HPDE6-E6E7 (cell line): ENCODE data around the gene KCNJ16.

ENCODE experiments used
- DNase-seq: peaks from one replicate; pipeline ENCODE4 v3.0.0; 2011; ENCODE audit warnings: missing footprints; ENCODE audit errors: extremely low spot score

The KCNJ16 gene

DNA sequence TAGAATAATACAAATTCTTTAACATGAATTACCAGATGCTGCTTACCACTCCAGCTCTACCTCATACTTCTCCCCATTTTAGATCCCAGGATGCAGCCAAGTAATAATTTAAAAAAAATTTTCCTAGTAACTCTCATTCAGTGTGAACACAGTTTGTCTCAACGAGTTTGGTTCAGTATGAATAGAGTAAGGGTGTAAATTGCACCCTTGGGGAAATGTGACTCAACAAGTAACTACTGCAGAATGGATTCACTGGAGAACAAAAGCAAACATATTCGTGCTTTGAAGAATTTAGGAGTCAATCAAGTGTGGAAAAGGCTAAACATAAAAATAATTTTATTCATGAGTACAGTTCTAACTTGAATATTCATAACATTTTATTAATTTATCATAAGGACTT is 23.0 kb downstream of the KCNJ16 start:
- no peak for DNase-seq

DNA sequence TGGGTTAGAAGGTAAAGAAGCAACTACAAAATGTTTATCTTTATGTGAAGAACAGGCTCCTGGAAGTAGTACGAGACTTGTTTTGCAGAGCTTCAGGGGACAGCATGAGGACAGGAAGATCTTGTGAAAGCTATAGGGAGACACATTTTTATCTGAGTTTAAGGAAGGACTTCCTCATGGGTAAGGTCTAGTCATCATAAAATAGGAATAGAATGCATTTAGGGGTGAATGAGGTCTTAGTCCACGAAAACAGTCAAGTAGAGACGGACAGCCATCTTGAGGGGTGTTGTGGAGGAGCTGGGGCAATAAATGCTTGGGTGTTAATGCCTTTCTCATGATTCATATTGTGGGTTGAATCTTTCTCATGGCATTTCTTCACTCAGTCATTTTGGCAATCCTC is 24.3 kb downstream of the KCNJ16 start:
- no peak for DNase-seq

DNA sequence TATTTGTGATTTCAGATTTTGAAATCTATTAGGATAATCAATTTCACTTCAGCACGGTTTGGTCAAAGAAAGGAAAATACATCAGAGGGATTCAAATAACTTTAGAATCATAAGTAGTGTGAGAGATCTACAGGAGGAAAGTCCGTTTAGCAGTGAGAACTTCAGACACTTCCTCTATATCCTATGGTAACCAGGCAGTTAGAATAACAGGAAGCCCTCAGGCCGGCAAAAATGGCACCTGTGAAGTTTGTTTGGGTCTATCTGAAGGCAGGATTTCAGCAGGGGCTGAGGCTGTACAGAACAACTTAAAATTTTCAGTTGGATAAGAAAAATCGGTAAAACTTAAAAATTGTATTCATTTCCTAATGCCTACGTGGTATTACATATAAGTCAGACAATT is 24.9 kb downstream of the KCNJ16 start:
- no peak for DNase-seq

DNA sequence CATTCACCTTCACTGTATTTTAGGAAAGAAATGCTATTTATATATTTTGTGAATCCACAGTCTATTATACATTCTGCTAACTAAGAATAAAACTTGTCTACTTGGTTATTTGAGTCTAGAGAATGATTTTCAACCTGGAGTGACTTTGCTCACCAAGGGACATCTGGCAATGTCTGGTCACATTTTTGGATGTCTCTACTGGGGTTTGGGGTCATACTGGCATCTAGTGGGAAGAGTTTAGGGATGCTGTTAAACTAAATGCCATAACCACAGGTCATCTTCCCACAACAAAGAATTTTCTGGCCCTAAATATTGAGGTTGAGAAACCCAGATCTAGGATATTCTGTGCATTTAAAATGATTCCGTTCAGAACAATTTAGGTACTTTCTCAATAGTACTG is 26.0 kb downstream of the KCNJ16 start:
- DNase-seq: no peak

DNA sequence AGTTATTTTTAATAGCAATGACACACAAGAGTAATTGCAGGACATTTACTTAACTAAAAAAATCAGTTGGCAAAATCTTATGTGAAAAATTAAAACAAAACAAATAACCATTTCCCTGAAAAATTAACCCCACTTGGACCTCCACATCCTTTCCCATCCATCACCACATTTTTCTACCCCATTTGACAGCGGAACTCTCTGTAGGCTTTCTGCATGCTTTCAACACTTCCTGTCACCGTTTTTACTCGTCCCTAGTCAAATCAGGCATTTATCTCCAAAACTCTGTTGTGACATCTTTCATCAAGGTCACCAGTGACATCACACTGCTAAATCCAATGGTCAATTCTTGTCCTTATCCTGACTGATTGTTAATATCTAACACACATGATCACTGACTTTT is 27.5 kb downstream of the KCNJ16 start:
- no peak for DNase-seq

DNA sequence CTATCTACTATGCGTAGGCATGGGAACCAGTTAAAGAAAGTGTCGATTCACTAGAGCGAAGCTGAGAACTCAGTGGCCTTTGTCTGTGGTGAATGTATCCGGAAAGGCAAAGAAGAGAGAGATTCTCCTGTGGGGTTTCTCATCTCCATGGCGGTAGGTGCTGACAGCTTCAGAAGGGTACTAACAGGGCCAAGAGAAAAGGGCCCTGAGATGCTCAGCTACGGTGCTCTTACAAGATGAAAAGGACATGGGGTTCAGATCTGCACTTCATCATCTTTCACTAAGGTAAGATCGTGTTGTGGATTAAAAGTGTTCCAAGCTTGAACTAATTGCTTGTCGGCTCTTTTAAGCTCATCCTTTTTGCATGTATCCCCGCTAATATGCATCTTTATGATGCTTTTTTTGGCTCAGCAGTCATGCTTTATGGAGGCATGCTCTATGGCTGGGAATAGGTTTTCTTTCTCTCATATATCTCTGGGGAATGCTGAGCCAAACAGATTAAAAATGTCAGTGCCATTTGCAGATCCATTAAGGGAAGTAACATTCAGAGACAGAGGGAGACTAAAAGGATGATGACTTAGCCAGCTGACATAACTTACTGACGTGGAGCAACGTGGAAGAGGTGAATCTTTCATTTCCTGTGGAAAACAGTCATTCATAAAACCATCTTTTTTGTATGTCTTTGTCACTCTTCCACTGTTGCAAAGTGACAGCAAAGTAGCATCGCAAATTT is 29.9 kb downstream of the KCNJ16 start:
- DNase-seq: no peak

DNA sequence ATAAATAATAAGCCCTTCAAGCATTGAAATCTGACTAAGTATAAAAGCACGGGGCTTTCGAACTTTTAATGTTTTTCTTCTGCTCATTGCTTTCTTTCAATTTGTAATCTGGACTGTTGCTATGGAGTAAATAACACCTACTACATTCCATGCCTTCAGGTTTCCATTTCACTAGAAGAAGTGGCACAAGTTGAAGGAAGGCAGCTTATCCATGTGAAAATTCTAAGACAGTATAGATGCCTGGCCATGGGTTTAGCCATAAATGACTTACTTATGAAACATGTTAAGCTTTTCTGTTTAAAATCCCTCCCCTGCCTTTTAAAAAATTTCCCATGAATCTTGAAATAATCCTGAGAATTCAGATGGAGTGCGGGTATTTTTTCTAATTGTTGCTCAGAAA is 30.6 kb downstream of the KCNJ16 start:
- no peak for DNase-seq

DNA sequence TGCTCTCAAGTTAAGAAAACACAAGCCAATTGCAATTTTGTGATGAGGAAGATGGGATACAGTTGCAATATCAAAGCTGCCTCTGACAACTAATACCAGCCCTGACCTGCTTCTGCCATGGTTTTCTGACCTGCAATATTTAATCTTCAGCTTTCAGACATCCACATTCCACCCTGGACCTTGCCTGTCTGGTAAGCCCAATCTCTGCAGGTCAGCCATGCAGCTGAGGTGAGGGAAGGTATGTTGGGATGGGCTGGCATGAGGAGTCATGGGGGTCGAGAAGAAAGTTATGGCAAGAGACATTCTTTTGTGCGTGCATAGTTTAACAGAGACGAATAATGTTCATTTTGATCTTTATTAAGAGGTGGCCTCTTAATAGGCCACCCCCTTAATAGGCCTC is 31.5 kb downstream of the KCNJ16 start:
- no peak for DNase-seq

DNA sequence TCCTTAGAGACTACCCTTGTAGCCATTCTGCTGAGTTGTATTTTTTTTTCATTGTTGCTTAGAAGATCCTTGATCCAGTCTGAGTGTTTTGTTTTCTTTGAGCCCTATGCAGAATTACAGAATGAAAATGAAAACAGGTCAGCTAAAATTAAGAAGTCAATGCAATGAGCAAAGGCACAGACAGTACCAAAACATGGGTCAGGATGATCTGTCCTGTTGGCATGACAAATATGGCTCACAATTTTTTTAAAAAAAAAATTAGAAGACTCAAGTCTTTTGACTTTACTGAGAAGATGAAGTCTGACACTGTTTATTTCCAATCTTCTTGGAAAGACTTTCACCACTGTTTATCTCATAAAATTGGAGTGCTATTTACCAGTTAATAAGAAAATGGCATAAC is 32.4 kb downstream of the KCNJ16 start:
- no peak for DNase-seq

DNA sequence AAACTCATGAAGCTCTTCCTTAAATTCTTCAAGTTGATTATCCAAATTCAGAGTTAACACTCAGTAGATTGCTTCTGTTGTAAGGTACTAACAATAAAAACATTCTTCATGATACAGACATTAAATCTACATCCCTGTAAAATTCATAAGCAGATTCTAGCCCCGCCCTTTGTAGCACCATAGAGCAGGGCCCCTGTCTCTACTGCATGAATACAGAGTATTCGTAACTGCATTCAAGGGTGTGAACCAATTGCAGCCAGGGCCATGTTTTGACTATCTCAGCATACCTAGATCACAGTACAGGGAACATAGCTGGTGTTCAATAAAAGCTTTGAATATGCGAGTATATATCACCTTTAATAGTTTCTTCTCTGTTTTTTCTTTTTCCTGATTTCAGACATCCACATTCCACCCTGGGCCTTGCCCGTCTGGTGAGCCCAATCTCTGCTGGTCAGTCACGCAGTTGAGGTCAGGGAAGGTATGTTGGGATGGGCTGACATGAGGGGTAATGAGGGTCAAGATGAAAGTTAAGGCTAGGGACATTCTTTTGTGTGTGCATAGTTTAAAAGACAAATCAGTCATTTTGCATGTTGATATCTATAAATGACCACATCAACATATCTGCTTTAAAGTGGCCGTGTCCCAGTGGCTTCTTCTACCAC is 33.0 kb downstream of the KCNJ16 start:
- no peak for DNase-seq

DNA sequence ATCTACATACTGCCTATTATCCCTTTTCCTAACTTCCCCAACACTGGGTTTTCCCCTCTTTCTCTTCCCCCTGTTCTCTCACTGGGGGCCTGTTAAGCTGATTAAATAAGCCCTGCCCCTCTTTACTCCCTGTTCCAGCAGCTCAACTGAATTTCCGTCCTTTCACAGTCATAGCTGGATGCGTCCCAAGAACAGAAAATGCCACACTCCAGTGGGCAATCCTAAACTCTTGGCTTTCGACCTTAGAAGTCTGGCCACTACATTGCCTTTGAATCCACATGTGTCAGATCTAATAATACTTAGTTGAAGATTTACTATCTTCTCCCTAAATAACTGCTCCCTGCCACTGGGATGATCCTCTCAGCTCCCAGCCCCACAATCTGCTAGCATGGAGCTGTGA is 34.5 kb downstream of the KCNJ16 start:
- DNase-seq: no peak

DNA sequence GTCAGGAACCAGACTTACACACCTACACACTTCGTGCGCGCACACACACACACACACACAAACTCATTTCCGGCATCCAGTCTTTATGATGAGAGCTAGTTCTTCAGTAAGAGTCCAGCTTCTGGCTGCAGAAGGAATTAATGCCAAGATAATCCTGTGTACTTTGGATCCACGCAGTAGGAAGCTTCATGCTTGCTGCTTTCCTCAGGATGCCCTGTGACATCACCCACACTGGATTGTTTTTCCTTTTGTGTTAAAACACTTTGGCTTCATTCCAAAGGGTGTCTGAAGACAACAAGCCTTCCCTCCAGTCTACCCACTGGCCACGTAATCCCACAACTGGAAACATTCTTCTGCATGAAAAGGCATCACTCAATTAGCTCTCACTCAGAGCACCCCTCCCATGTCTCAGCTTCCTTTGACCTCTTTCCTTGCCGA is 35.4 kb downstream of the KCNJ16 start:
- no peak for DNase-seq

DNA sequence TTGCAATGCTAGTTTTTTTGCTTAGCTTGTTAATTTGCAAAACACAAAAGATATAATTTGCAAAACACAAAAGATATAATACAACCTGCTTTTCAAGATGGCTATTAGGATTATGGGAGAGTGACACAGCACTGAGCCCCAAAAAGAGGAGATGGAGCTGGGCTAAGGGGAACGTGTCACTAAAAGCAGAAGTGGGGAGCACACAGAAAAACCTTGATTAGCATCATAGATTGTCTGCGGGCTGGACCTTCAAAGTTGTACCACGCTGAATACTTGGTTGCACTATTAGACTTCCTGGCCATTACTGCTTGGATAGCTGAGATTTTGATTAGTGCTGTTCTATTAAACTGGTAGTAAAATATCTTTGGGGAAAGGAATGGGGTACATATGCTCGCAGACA is 36.2 kb downstream of the KCNJ16 start:
- no peak for DNase-seq

DNA sequence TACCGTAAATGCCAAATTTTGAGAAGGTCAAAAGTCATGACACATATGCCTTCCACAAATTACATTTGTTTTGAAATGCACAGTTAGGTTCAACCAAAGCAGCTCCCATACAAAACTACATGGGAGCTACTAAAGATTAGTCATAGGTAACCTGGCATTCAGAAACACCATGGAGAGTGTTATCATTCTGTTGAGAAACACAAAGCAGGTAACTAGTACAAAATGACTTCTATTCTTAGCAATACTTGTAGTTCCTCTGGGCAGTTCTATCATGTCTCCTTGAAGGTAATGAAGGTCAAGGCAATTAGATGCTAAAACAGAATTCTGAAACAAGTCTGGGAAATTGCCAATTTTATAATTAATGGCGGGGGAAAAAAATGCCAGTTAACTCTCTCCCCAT is 39.4 kb downstream of the KCNJ16 start:
- DNase-seq: no peak

DNA sequence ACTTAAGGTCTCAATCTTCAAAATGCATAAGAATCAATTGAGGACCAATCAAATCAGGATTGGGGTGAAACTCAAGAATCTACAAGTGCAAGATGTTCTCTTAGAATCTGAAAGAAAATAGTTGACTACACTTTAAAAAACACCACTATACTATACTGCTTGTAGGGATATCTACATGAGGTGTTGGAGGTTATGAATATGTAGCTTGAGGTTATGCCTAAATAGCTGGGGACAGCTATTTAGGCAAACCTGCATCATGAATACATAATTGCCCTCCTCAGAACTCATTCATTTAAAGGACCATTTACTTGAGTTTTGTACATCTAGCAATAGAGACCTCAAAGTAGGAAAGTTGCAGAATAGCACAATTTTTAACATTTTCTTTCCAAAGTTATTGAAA is 40.1 kb downstream of the KCNJ16 start:
- DNase-seq: no peak

DNA sequence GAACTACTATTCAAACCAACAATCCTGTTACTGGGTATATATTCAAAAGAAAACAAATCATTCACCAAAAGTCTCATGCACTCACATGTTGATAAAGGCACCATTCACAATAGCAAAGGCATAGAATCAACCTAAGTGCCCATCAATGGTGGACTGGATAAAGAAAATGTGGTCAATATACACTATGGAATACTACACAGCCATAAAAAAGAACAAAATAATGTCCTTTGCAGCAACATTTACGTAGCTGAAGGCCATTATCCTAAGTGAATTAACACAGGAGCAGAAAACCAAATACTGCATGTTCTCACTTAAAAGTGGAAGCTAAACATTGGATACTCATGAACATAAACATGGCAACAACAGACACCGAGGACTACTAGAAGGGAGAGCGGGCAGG is 41.9 kb downstream of the KCNJ16 start:
- no peak for DNase-seq

DNA sequence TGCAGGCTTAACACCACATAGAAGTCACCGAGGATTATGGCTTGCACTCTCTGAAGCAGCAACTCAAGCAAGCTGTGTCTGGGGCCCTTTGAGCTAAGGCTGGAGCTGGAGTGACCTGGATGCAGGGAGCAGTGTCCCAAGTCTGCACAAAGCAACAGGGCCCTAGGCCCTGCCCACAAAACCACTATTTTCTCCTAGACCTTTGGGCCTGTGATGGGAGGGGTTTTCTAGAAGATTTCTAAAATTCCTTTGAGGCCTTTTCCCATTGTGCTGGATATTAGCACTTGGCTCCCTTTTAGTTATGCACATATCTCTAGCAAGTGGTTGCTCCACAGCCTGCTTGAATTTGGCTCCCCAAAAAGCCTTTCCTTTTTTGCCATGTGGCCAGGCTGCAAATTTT is 44.5 kb downstream of the KCNJ16 start:
- DNase-seq: no peak

DNA sequence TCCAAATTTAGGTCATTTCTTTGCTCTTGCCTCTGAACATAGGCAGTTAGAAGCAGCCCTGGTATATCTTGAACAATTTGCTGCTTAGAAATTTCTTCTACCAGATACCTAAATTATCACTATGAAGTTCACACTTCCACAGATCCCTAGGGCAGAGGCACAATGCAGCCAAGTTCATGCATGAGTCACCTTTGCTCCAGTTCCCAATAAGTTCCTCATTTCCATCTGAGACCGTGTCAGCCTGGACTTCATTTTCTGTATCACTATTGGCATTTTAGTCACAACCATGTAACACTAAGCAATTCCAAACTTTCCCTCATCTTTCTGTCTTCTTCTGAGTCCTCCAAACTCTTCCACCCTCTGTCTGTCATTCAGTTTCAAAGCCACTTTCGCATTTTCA is 45.0 kb downstream of the KCNJ16 start:
- no peak for DNase-seq

DNA sequence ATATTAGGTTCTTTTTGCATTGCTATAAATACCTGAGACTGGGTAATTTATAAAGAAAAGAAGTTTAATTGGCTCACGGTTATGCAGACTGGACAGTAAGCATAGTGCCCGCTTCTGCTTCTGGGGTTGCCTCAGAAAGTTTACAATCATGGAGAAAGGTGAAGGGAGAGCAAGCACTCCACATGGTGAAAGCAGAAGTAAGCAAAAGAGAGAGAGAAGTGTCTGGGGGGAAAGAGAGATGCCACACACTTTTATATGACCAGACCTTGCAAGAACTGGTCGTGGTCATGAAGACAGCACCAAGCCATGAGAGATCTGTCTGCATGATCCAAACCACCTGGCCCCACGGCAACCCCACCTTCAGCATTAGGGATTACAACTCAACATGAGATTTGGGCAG is 45.4 kb downstream of the KCNJ16 start:
- no peak for DNase-seq

DNA sequence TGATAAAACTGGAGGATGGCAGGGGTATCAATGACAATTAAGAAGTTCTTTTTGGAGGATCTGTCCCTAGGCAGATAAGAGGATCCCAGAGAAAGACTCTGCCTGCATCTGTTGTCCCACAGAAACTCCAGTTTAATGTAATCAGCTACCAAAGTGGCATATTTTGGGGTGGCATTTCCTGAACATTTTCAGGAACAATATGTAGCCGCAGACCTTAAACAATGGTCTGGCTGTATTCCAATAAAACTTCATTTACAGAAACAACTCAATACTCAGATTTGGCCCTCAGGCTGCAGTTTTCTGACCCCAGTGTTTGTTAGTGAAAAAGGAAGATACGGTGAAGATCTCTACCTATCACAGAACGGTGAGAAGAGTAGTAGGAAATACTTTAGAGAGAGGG is 46.1 kb downstream of the KCNJ16 start:
- DNase-seq: no peak

DNA sequence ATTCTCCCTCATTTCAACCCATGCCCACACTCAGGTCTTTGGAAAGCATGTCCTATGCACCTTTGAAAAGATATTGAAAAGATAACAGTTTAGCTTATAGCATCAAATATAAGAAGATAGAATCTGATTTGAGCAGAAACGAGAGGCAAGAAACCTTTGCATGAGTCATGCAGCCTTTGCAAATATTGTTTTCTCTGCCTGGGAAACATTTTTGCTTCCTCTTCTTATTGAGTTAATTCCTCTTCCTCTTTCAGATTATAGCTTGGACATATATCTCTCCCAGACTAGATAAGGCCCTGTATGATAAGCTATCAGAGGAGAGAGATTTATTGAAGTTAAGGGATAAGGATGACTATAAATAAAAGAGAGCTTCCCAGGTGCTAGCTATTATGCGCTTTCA is 48.2 kb downstream of the KCNJ16 start:
- DNase-seq: no peak

DNA sequence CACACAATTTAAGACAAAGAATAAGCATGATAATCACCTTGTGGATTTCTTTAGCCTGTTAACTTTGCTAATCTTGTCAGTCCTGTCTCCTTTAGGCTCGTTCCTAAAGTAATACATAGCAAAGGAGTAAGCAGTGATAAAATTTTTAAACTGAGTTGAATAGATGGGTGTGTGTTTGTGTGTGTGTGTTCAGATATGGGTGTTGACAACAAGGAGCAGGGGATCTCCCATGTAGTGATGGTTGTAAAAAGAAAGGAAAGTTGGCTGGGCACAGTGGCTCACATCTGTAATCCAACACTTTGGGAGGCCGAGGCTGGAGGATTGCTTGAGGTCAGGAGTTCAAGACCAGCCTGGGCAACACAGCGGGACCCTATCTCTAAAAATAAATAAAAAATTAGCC is 49.7 kb downstream of the KCNJ16 start:
- no peak for DNase-seq

DNA sequence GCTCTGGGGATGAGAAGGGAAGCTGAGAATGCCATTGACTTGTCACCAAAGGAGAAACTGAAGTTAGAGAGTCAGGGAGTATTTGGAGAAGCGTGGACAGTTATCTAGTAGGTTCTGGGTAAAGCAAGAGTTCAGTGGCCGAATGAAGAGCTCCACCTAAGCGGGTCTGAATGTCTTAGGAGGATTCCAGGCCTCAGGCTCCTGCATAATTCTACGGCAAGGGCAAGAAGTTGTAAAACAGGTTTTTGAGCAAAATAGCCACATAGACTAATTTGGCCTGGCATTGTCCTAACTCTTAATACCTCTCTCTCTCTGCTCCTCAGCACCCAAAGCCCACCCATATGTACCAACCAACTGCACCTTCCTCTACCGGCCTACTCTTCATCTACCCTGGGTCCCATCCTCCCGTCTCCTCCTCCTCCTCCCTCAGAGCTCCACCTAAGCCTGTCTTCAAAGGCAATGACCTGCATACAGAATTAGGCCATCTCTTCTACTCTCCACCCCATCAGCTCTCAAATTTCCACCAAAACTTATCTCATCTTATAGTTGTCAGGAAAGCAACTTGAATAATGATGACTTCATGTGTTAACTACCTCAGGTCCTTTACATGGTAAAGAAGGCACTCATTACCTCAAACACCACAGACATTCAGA is 52.3 kb downstream of the KCNJ16 start:
- no peak for DNase-seq
